ENCODE data around the gene HPDL. TPM values are rescaled to one million over a fixed set of nuclear protein-coding genes. Genes with fewer than 3 reads are reported as not detected.

Gene HPDL
- total and polyA plus RNA-seq, 2 of the 8 experiments (the other 6 are each of a cell fraction or from before 2014, with no cell fraction given): 58.5 to 62.7 TPM

- Histone ChIP-seq H4K91ac (replicated peaks; ENCODE audit: insufficient read length, low read length) (no peak overlapping the region), H3K56ac (replicated peaks; ENCODE audit: insufficient read length, low read depth, low read length) (no peak overlapping the region), H3K4ac (replicated peaks; ENCODE audit: insufficient read length, low read depth, low read length) (no peak overlapping the region), H3K4me1 (replicated peaks in 1 of 4; ENCODE audit: control insufficient read depth in 3 of 4, insufficient read depth in 4 of 4, low read length in 3 of 4) (peaks cover 7 to 20% (median 8%) of the 10 kb centered on the region in 4 experiments; a peak in 6 of 7 replicates), H4K8ac (ENCODE audit: extremely low read depth, insufficient read depth, low read length) (no peak overlapping the region), H2BK5ac (ENCODE audit: low read depth, low read length) (no peak overlapping the region), H3K23me2 (ENCODE audit: low read depth, low read length) (peaks cover 11% of the 10 kb centered on the region; the same call in 1 of the 2 replicates), H3K79me1 (ENCODE audit: low read depth, low read length) (peaks cover 10% of the 10 kb centered on the region), H3K27me3 (replicated peaks in 1 of 4; ENCODE audit: control insufficient read depth in 3 of 4, extremely low read depth in 1 of 4, insufficient read depth in 3 of 4, low read length in 3 of 4) (no peaks in the 10 kb centered on the region), H2BK20ac (ENCODE audit: low read length) (no peak overlapping the region), H3K27ac (ENCODE audit: low read depth, low read length) (no peak overlapping the region), H3K23ac (ENCODE audit: insufficient read length) (no peak overlapping the region), H3K4me2 (ENCODE audit: insufficient read depth in 1 of 2, low read depth in 2 of 2, low read length in 2 of 2) (no peak overlapping the region), H2AK5ac (ENCODE audit: low read depth, low read length) (no peak overlapping the region), H3K9me3 (ENCODE audit: insufficient read depth in 2 of 2, low read depth in 1 of 2, low read length in 1 of 2) (no peaks in the 10 kb centered on the region), H3K79me2 (ENCODE audit: control insufficient read depth in 1 of 2, insufficient read depth in 2 of 2, low read length in 2 of 2) (peaks cover 3 to 23% of the 10 kb centered on the region in 2 experiments; a peak in 3 of 4 replicates), H3K9ac (replicated peaks in 1 of 4; ENCODE audit: extremely low read depth in 1 of 4, low read depth in 3 of 4, low read length in 3 of 4) (no peak overlapping the region), H3K14ac (ENCODE audit: insufficient read length) (no peak overlapping the region), H2BK120ac (replicated peaks; ENCODE audit: low read depth, low read length) (no peak overlapping the region), H3K4me3 (ENCODE audit: extremely low read depth in 1 of 4, insufficient read depth in 2 of 4, low read depth in 3 of 4, low read length in 4 of 4) (no peak overlapping the region), H3K36me3 (ENCODE audit: control insufficient read depth in 2 of 4, insufficient read depth in 4 of 4, low read length in 3 of 4) (peaks cover 8 to 46% (median 25%) of the 10 kb centered on the region in 4 experiments; a peak in 5 of 8 replicates), H2BK12ac (ENCODE audit: low read depth, low read length) (no peak overlapping the region), H4K20me1 (replicated peaks in 1 of 2; ENCODE audit: control insufficient read depth in 1 of 2, insufficient read depth in 2 of 2, low read length in 2 of 2) (peaks cover 0 to 2% of the 10 kb centered on the region in 2 experiments), H2AFZ (ENCODE audit: low read length) (no peak overlapping the region), H3K18ac (ENCODE audit: extremely low read depth, low read length) (no peak overlapping the region), H4K5ac (ENCODE audit: insufficient read length, low read depth, low read length) (no peak overlapping the region), H2BK15ac (ENCODE audit: low read length) (no peak overlapping the region)
- 92% methylated on average over 18 of the region's 18 CpGs; no CpG with 5 or more reads in 1 of the 2 experiments for WGBS, 2 experiments (ENCODE audit: extremely low coverage in 1 of 2, insufficient coverage in 1 of 2, insufficient read length in 1 of 2, insufficient replicate concordance in 2 of 2, low coverage in 1 of 2, low lambda C conversion rate in 2 of 2, missing lambda C conversion rate in 1 of 2)
- FAIRE-seq (no peak), DNase-seq (ENCODE audit: low read depth in 1 of 2, low spot score in 2 of 2) (no peak)
- CTCF ChIA-PET (ENCODE audit: partially characterized antibody): interaction anchor here (0.6 to 1.8 kb wide), 7 partner anchors 11 to 546 kb away, joined by 3 to 6 read pairs (median 3); no protein-coding TSS in a partner anchor
- POLR2A ChIA-PET (ENCODE audit: partially characterized antibody): interaction anchor here (0.6 to 16.3 kb wide), 5 partner anchors 10 to 219 kb away, joined by 3 to 472 read pairs (median 24); partner anchors contain the start of genes AKR1A1, CCDC163, MMACHC and MUTYH
- TF ChIP-seq TAF1 (IDR thresholded peaks at IDR 0.05; ENCODE audit: low read depth, low read length) (no peak), TCF12 (IDR thresholded peaks at IDR 0.05; ENCODE audit: low read depth, low read length) (no peak), RXRA (IDR thresholded peaks at IDR 0.05; ENCODE audit: insufficient read depth, low read depth, low read length) (no peak), SIN3A (conservative IDR thresholded peaks at IDR 0.05 in 1 of 2, IDR thresholded peaks at IDR 0.05 in 1 of 2; ENCODE audit: low read depth in 1 of 2, low read length in 2 of 2) (no peak), YY1 (IDR thresholded peaks at IDR 0.05; ENCODE audit: low read depth, low read length) (no peak), NANOG (IDR thresholded peaks at IDR 0.05; ENCODE audit: insufficient read depth, low read depth, low read length, poor library complexity, severe bottlenecking) (no peak), SUZ12 (IDR thresholded peaks at IDR 0.05; ENCODE audit: low read length) (no peak), POU5F1 (IDR thresholded peaks at IDR 0.05; ENCODE audit: low read depth, low read length) (no peak), RFX5 (IDR thresholded peaks at IDR 0.05; ENCODE audit: borderline replicate concordance, low read depth, low read length) (no peak), GTF2F1 (IDR thresholded peaks at IDR 0.05; ENCODE audit: borderline replicate concordance, low read depth, low read length) (no peak)
Measured at GRCh38 chr1:45331436-45332345, 5.0 kb downstream of the HPDL start.

Data from H1 (cell line).